Measurements from ENCODE around the gene NRG3. TPM values are rescaled to one million over a fixed set of nuclear protein-coding genes. Genes with fewer than 3 reads are reported as not detected.

Gene NRG3
- total RNA-seq, 1 experiment from 2014 or later, result not detected

DNA sequence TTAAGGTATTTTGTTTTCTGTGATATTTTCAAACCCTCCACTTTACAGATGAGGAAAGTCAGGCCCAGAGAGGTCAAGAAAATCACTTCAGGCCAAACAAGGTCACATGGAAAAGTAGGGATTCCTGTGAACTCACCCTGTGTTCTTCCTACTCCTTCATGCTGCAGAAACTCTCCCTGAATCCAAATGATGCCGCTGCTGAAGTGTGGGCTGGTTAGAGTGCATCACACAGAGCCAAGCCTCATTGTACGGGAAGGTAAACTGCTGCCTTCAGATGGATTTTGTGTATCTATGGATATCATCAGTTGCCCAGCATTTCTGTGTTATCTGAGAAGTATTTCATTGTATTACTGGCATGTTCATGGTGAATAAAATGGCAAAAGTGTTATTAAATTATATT, 75.4 kb downstream of the NRG3 start:
- H4K20me1 ChIP-seq (ENCODE audit: insufficient read depth), result no peaks in the 10 kb centered on the region
- H3K27me3 ChIP-seq (ENCODE audit: insufficient read depth, low read length), result no peaks in the 10 kb centered on the region
- peaks cover 0 to 26% of the 10 kb centered on the region in 2 experiments; a peak in 2 of 4 replicates for H3K9me3 ChIP-seq (ENCODE audit: control insufficient read depth in 1 of 2, insufficient read depth in 1 of 2, low read depth in 1 of 2, low read length in 2 of 2)
- H3K27ac ChIP-seq (ENCODE audit: low read depth, low read length), result no peak overlapping the region
- no peak overlapping the region for H2AFZ ChIP-seq (ENCODE audit: low read depth, low read length, poor library complexity, severe bottlenecking)
- ATAC-seq, result no peak
- no peak overlapping the region for H3K4me3 ChIP-seq (replicated peaks in 1 of 2; ENCODE audit: low read depth in 1 of 2, low read length in 2 of 2)
- no peaks in the 10 kb centered on the region for H3K9me2 ChIP-seq (ENCODE audit: insufficient read depth)
- no peak for DNase-seq (ENCODE audit: low read depth, low spot score)
- no peak overlapping the region for H3K9ac ChIP-seq (ENCODE audit: low read length)
- intact Hi-C loops (cut with micrococcal nuclease), result no loop called here
- no peak for TF ChIP-seq YY1 (IDR thresholded peaks at IDR 0.05; ENCODE audit: extremely low read depth, insufficient replicate concordance, low read depth, low read length)
- H3K4me1 ChIP-seq (ENCODE audit: control insufficient read depth in 1 of 2, insufficient read depth in 2 of 2, low read length in 2 of 2), result no peaks in the 10 kb centered on the region
- no peaks in the 10 kb centered on the region for H3K36me3 ChIP-seq (ENCODE audit: control insufficient read depth in 1 of 2, insufficient read depth in 2 of 2, low read length in 2 of 2)
- ChIA-PET CTCF (no interaction called here), POLR2A (no interaction called here), RAD21 (ENCODE audit: low non-redundant PET in 1 of 2, low total read pairs in 2 of 2, uncharacterized antibody in 2 of 2, unreplicated experiment in 2 of 2) (no interaction called here)
- no peak overlapping the region for H3K4me2 ChIP-seq (ENCODE audit: low read length)
- H3K79me2 ChIP-seq (ENCODE audit: insufficient read depth, low read length), result no peaks in the 10 kb centered on the region
- no TSS peak for BruUV-seq (replicated peaks)

DNA sequence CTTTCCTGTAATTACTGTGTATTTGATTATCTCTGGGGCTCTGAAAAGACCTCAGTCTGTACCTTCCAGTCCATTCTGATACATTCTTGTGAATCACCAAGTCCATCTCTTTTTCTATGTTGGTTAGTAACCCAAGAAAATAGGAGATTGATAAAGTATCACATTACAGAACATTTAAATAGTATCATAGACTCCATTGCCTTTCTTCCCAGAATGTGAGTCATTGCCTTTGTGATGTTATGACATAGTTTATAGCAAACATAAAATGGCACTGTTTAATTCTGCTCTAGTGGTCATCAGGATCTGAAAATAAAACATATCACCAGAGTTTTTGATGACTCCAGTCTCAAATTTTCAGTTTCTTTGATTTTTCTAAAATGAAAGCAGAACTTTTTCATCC, 78.4 kb downstream of the NRG3 start:
- Histone ChIP-seq H2AFZ (ENCODE audit: low read depth, low read length, poor library complexity, severe bottlenecking) (no peak overlapping the region), H3K9me2 (ENCODE audit: insufficient read depth) (no peaks in the 10 kb centered on the region), H3K27ac (ENCODE audit: low read depth, low read length) (no peak overlapping the region), H3K4me1 (ENCODE audit: control insufficient read depth in 1 of 2, insufficient read depth in 2 of 2, low read length in 2 of 2) (no peaks in the 10 kb centered on the region), H3K36me3 (ENCODE audit: control insufficient read depth in 1 of 2, insufficient read depth in 2 of 2, low read length in 2 of 2) (no peaks in the 10 kb centered on the region), H3K9me3 (ENCODE audit: control insufficient read depth in 1 of 2, insufficient read depth in 1 of 2, low read depth in 1 of 2, low read length in 2 of 2) (peaks cover 0 to 20% of the 10 kb centered on the region in 2 experiments; a peak in 2 of 4 replicates), H3K4me3 (replicated peaks in 1 of 2; ENCODE audit: low read depth in 1 of 2, low read length in 2 of 2) (no peak overlapping the region), H3K4me2 (ENCODE audit: low read length) (no peak overlapping the region), H4K20me1 (ENCODE audit: insufficient read depth) (no peaks in the 10 kb centered on the region), H3K79me2 (ENCODE audit: insufficient read depth, low read length) (no peaks in the 10 kb centered on the region), H3K27me3 (ENCODE audit: insufficient read depth, low read length) (no peaks in the 10 kb centered on the region), H3K9ac (ENCODE audit: low read length) (no peak overlapping the region)
- DNase-seq (ENCODE audit: low read depth, low spot score), result no peak
- no peak for ATAC-seq
- ChIA-PET CTCF (no interaction called here), RAD21 (ENCODE audit: low non-redundant PET in 1 of 2, low total read pairs in 2 of 2, uncharacterized antibody in 2 of 2, unreplicated experiment in 2 of 2) (no interaction called here), POLR2A (no interaction called here)
- BruUV-seq (replicated peaks), result no TSS peak
- TF ChIP-seq SP1 (IDR thresholded peaks at IDR 0.05; ENCODE audit: low read depth) (no peak), CBX3 (IDR thresholded peaks at IDR 0.05; ENCODE audit: low read depth) (no peak)
- intact Hi-C loops (cut with micrococcal nuclease), result no loop called here

DNA sequence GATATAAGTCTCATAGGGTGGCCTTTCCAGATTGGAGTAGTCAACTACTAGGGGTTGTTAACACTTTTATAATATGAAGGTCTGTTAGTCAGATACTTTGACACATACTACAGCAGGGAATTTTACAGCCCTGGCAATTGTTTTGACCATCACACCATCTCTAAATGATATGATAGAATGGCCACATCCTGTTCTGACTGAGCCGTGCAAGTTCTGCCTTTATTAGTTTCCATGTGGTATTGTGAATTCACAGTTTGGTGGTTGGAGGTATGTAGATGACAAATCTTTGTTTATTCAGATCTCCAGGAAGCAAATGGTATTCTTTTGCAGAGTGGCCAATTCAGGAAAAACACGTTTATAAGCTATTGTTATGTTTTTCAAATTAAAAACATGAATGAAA, 83.0 kb downstream of the NRG3 start:
- ChIA-PET POLR2A (no interaction called here), CTCF (no interaction called here), RAD21 (ENCODE audit: low non-redundant PET in 1 of 2, low total read pairs in 2 of 2, uncharacterized antibody in 2 of 2, unreplicated experiment in 2 of 2) (no interaction called here)
- no TSS peak for BruUV-seq (replicated peaks)
- Histone ChIP-seq H3K4me3 (replicated peaks in 1 of 2; ENCODE audit: low read depth in 1 of 2, low read length in 2 of 2) (no peak overlapping the region), H3K27me3 (ENCODE audit: insufficient read depth, low read length) (no peaks in the 10 kb centered on the region), H3K9me3 (ENCODE audit: control insufficient read depth in 1 of 2, insufficient read depth in 1 of 2, low read depth in 1 of 2, low read length in 2 of 2) (peaks cover 10 to 12% of the 10 kb centered on the region in 2 experiments; a peak in 3 of 4 replicates), H3K4me2 (ENCODE audit: low read length) (no peak overlapping the region), H3K79me2 (ENCODE audit: insufficient read depth, low read length) (no peaks in the 10 kb centered on the region), H2AFZ (ENCODE audit: low read depth, low read length, poor library complexity, severe bottlenecking) (no peak overlapping the region), H3K27ac (ENCODE audit: low read depth, low read length) (no peak overlapping the region), H4K20me1 (ENCODE audit: insufficient read depth) (no peaks in the 10 kb centered on the region), H3K36me3 (ENCODE audit: control insufficient read depth in 1 of 2, insufficient read depth in 2 of 2, low read length in 2 of 2) (no peaks in the 10 kb centered on the region), H3K9me2 (ENCODE audit: insufficient read depth) (no peaks in the 10 kb centered on the region), H3K9ac (ENCODE audit: low read length) (no peak overlapping the region), H3K4me1 (ENCODE audit: control insufficient read depth in 1 of 2, insufficient read depth in 2 of 2, low read length in 2 of 2) (no peaks in the 10 kb centered on the region)
- ATAC-seq (no peak), DNase-seq (ENCODE audit: low read depth, low spot score) (no peak)
- intact Hi-C loops (cut with micrococcal nuclease), result no loop called here
- no peak for TF ChIP-seq POLR2A (IDR thresholded peaks at IDR 0.05; ENCODE audit: borderline replicate concordance, extremely low read depth, insufficient read depth, insufficient read length)
- no peak for TF ChIP-seq POLR2AphosphoS5 (IDR thresholded peaks at IDR 0.05; ENCODE audit: low read depth, low read length)
- TF ChIP-seq YY1 (IDR thresholded peaks at IDR 0.05; ENCODE audit: extremely low read depth, insufficient replicate concordance, low read depth, low read length), result no peak
- TF ChIP-seq JUND (IDR thresholded peaks at IDR 0.05), result no peak
- TF ChIP-seq ZFX (IDR thresholded peaks at IDR 0.05), result no peak
- TF ChIP-seq, protein P1, sequence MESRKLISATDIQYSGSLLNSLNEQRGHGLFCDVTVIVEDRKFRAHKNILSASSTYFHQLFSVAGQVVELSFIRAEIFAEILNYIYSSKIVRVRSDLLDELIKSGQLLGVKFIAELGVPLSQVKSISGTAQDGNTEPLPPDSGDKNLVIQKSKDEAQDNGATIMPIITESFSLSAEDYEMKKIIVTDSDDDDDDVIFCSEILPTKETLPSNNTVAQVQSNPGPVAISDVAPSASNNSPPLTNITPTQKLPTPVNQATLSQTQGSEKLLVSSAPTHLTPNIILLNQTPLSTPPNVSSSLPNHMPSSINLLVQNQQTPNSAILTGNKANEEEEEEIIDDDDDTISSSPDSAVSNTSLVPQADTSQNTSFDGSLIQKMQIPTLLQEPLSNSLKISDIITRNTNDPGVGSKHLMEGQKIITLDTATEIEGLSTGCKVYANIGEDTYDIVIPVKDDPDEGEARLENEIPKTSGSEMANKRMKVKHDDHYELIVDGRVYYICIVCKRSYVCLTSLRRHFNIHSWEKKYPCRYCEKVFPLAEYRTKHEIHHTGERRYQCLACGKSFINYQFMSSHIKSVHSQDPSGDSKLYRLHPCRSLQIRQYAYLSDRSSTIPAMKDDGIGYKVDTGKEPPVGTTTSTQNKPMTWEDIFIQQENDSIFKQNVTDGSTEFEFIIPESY (IDR thresholded peaks at IDR 0.05; ENCODE audit: extremely low read depth, insufficient replicate concordance, low read length), result no peak
- TF ChIP-seq, protein P2, sequence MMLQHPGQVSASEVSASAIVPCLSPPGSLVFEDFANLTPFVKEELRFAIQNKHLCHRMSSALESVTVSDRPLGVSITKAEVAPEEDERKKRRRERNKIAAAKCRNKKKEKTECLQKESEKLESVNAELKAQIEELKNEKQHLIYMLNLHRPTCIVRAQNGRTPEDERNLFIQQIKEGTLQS (IDR thresholded peaks at IDR 0.05), result no peak
- no peak for TF ChIP-seq SIN3A (IDR thresholded peaks at IDR 0.05; ENCODE audit: low read depth)
- no peak for TF ChIP-seq SRF (IDR thresholded peaks at IDR 0.05; ENCODE audit: low read depth)
- no peak for TF ChIP-seq CEBPB (IDR thresholded peaks at IDR 0.05; ENCODE audit: low read depth)
- TF ChIP-seq, protein P3, sequence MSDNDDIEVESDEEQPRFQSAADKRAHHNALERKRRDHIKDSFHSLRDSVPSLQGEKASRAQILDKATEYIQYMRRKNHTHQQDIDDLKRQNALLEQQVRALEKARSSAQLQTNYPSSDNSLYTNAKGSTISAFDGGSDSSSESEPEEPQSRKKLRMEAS (IDR thresholded peaks at IDR 0.05), result no peak
